H1 (cell line): ENCODE measurements around the gene FAM181A. TPM values are rescaled to one million over a fixed set of nuclear protein-coding genes. Genes with fewer than 3 reads are reported as not detected.

Experiments
- CTCF ChIA-PET: fragments of 300-600 bp; sonication (Branson Sonifier 250); formaldehyde crosslinking; loops from one replicate; lab custom pipeline; 2021; ENCODE audit not compliant: partially characterized antibody; lab: Charles Lee
- POLR2A ChIA-PET: fragments of 300-600 bp; sonication (Branson Sonifier 250); formaldehyde crosslinking; loops from one replicate; lab custom pipeline; 2021; ENCODE audit warnings: inconsistent platforms; ENCODE audit not compliant: partially characterized antibody; lab: Charles Lee
- DNase-seq, 2 experiments: peaks; one replicate each; pipeline versions ENCODE4 v3.0.0 to v3.0.0-alpha.2; 2010 to 2022; ENCODE audit warnings: low spot score in 2 of 2, low read depth in 1 of 2, mixed read lengths in 1 of 2
- FAIRE-seq: peaks from 2 replicates; lab custom pipeline; 2011; peaks lifted over from hg19 to GRCh38; lab: Jason Lieb, UNC
- H2AFZ ChIP-seq: 2 replicates; pipeline ENCODE4 v1.8.1; 2012; ENCODE audit warnings: low read length, inconsistent platforms
- H2AK5ac ChIP-seq: 2 replicates; pipeline ENCODE4 v1.6.1; 2013; ENCODE audit warnings: low read depth, low read length
- H2BK120ac ChIP-seq: replicated peaks from 2 replicates; pipeline ENCODE3; 2013; ENCODE audit warnings: low read depth, low read length, inconsistent platforms
- H2BK12ac ChIP-seq: 2 replicates; pipeline ENCODE4 v1.6.1; 2013; ENCODE audit warnings: low read depth, low read length
- H2BK15ac ChIP-seq: 2 replicates; pipeline ENCODE4 v1.6.1; 2013; ENCODE audit warnings: low read length
- H2BK20ac ChIP-seq: 2 replicates; pipeline ENCODE4 v1.6.1; 2013; ENCODE audit warnings: low read length
- H2BK5ac ChIP-seq: 2 replicates; pipeline ENCODE4 v1.6.1; 2013; ENCODE audit warnings: low read depth, low read length
- H3K14ac ChIP-seq: 2 replicates; pipeline ENCODE4 v1.6.1; 2013; ENCODE audit warnings: inconsistent platforms; ENCODE audit not compliant: insufficient read length
- H3K18ac ChIP-seq: 2 replicates; pipeline ENCODE4 v1.6.1; 2013; ENCODE audit warnings: low read length; ENCODE audit errors: extremely low read depth
- H3K23ac ChIP-seq: 2 replicates; pipeline ENCODE4 v1.6.1; 2013; ENCODE audit warnings: inconsistent platforms; ENCODE audit not compliant: insufficient read length
- H3K23me2 ChIP-seq: 2 replicates; pipeline ENCODE4 v1.6.1; 2013; ENCODE audit warnings: low read depth, low read length
- H3K27ac ChIP-seq: 2 replicates; pipeline ENCODE4 v1.6.1; 2011; ENCODE audit warnings: low read depth, low read length, inconsistent platforms
- H3K27me3 ChIP-seq, 4 experiments: replicated peaks in 1 of 4; 1 replicate in 1 of 4; 2 replicates in 3 of 4; pipeline versions ENCODE4 v1.6.1 to v1.8.1; 2011 to 2013; ENCODE audit warnings: low read length in 3 of 4, mild to moderate bottlenecking in 3 of 4, inconsistent platforms in 2 of 4, mixed read lengths in 2 of 4, moderate library complexity in 1 of 4; ENCODE audit not compliant: control insufficient read depth in 3 of 4, insufficient read depth in 3 of 4; ENCODE audit errors: extremely low read depth in 1 of 4
- H3K36me3 ChIP-seq, 4 experiments: 2 replicates each; pipeline versions ENCODE4 v1.6.1 to v1.8.1; 2011 to 2013; ENCODE audit warnings: mild to moderate bottlenecking in 4 of 4, low read length in 3 of 4, moderate library complexity in 2 of 4, control low read depth in 1 of 4, inconsistent platforms in 1 of 4; ENCODE audit not compliant: insufficient read depth in 4 of 4, control insufficient read depth in 2 of 4
- H3K4ac ChIP-seq: replicated peaks from 2 replicates; pipeline ENCODE3; 2013; ENCODE audit warnings: low read length, low read depth, mixed read lengths, inconsistent platforms; ENCODE audit not compliant: insufficient read length
- H3K4me1 ChIP-seq, 4 experiments: replicated peaks in 1 of 4; 1 replicate in 1 of 4; 2 replicates in 3 of 4; pipeline versions ENCODE4 v1.6.1 to v1.8.1; 2011 to 2013; ENCODE audit warnings: low read length in 3 of 4, inconsistent platforms in 2 of 4, mixed read lengths in 1 of 4; ENCODE audit not compliant: insufficient read depth in 4 of 4, control insufficient read depth in 3 of 4
- H3K4me2 ChIP-seq, 2 experiments: 2 replicates each; pipeline versions ENCODE4 v1.6.1 to v1.8.1; 2011 to 2013; ENCODE audit warnings: low read depth in 2 of 2, low read length in 2 of 2, control low read depth in 1 of 2, inconsistent platforms in 1 of 2, mild to moderate bottlenecking in 1 of 2; ENCODE audit not compliant: insufficient read depth in 1 of 2
- H3K4me3 ChIP-seq, 4 experiments: fragments of 200-600, 300-600 bp in 1 of 4; sonication (generic), shearing (Covaris generic), sonication (Bioruptor Twin) in 1 of 4; 2 replicates each; pipeline versions ENCODE4 v1.5.1 to v1.8.1; 2011 to 2016; ENCODE audit warnings: low read length in 4 of 4, low read depth in 3 of 4, control low read depth in 2 of 4, inconsistent platforms in 2 of 4, mild to moderate bottlenecking in 2 of 4, mixed read lengths in 1 of 4, moderate library complexity in 1 of 4; ENCODE audit not compliant: insufficient read depth in 2 of 4; ENCODE audit errors: extremely low read depth in 1 of 4
- H3K56ac ChIP-seq: replicated peaks from 2 replicates; pipeline ENCODE3; 2013; ENCODE audit warnings: low read depth, mild to moderate bottlenecking, mixed read lengths, low read length, inconsistent platforms; ENCODE audit not compliant: insufficient read length
- H3K79me1 ChIP-seq: 2 replicates; pipeline ENCODE4 v1.6.1; 2013; ENCODE audit warnings: low read depth, low read length, control low read depth
- H3K79me2 ChIP-seq, 2 experiments: 2 replicates each; pipeline versions ENCODE4 v1.6.1 to v1.8.1; 2012 to 2013; ENCODE audit warnings: low read length in 2 of 2, mild to moderate bottlenecking in 2 of 2, inconsistent platforms in 1 of 2; ENCODE audit not compliant: insufficient read depth in 2 of 2, control insufficient read depth in 1 of 2
- H3K9ac ChIP-seq, 4 experiments: replicated peaks in 1 of 4; 1 replicate in 1 of 4; 2 replicates in 3 of 4; pipeline versions ENCODE4 v1.6.1 to v1.8.1; 2011 to 2013; ENCODE audit warnings: low read depth in 3 of 4, low read length in 3 of 4, control low read depth in 2 of 4, mild to moderate bottlenecking in 2 of 4, moderate library complexity in 2 of 4, inconsistent platforms in 1 of 4; ENCODE audit errors: extremely low read depth in 1 of 4
- H3K9me3 ChIP-seq, 2 experiments: 2 replicates each; pipeline versions ENCODE4 v1.6.1 to v1.8.1; 2012 to 2013; ENCODE audit warnings: mild to moderate bottlenecking in 2 of 2, moderate library complexity in 2 of 2, control low read depth in 1 of 2, inconsistent platforms in 1 of 2, low read depth in 1 of 2, low read length in 1 of 2, mixed read lengths in 1 of 2; ENCODE audit not compliant: insufficient read depth in 2 of 2
- H4K20me1 ChIP-seq, 2 experiments: replicated peaks in 1 of 2; 2 replicates each; pipeline versions ENCODE3 to v1.8.1; 2011 to 2013; ENCODE audit warnings: inconsistent platforms in 2 of 2, low read length in 2 of 2, mild to moderate bottlenecking in 1 of 2; ENCODE audit not compliant: insufficient read depth in 2 of 2, control insufficient read depth in 1 of 2
- H4K5ac ChIP-seq: 2 replicates; pipeline ENCODE4 v1.6.1; 2013; ENCODE audit warnings: low read length, low read depth, mixed read lengths, inconsistent platforms; ENCODE audit not compliant: insufficient read length
- H4K8ac ChIP-seq: 2 replicates; pipeline ENCODE4 v1.8.0; 2013; ENCODE audit warnings: mild to moderate bottlenecking, moderate library complexity, low read length, inconsistent platforms; ENCODE audit not compliant: insufficient read depth; ENCODE audit errors: extremely low read depth
- H4K91ac ChIP-seq: replicated peaks from 2 replicates; pipeline ENCODE3; 2013; ENCODE audit warnings: low read length, mixed read lengths, inconsistent platforms; ENCODE audit not compliant: insufficient read length
- BRCA1 ChIP-seq: IDR thresholded peaks from 2 replicates; pipeline ENCODE4 v1.6.1; 2012; ENCODE audit warnings: low read depth, low read length, improper control_type of control experiment
- CBX8 ChIP-seq: fragments of 300-800, 300-1000 bp; sonication (generic); IDR thresholded peaks from 2 replicates; pipeline ENCODE4 v1.7.1; 2016; ENCODE audit warnings: low read depth, low read length, borderline replicate concordance
- CHD1 ChIP-seq: IDR thresholded peaks from 2 replicates; pipeline ENCODE4 v1.6.1; 2012; ENCODE audit warnings: low read depth, low read length, improper control_type of control experiment
- CHD2 ChIP-seq: IDR thresholded peaks from 2 replicates; pipeline ENCODE4 v1.6.1; 2012; ENCODE audit warnings: low read length, improper control_type of control experiment
- KDM4A ChIP-seq: IDR thresholded peaks from one replicate; pipeline ENCODE4 v1.7.1; 2012; ENCODE audit warnings: low read depth, mild to moderate bottlenecking, moderate library complexity, low read length, inconsistent platforms; ENCODE audit not compliant: severe bottlenecking
- KDM5A ChIP-seq: fragments of 200-600 bp; IDR thresholded peaks from 2 replicates; pipeline ENCODE4 v1.7.1; 2012; ENCODE audit warnings: mild to moderate bottlenecking, low read length, inconsistent platforms, mixed read lengths
- MAFK ChIP-seq: IDR thresholded peaks from 2 replicates; pipeline ENCODE4 v1.6.1; 2012; ENCODE audit warnings: low read depth, mild to moderate bottlenecking, improper control_type of control experiment, low read length
- POLR2AphosphoS5 ChIP-seq: IDR thresholded peaks from 2 replicates; pipeline ENCODE4 v1.6.1; 2011; ENCODE audit warnings: low read depth, low read length
- POU5F1 ChIP-seq: IDR thresholded peaks from 2 replicates; pipeline ENCODE4 v1.6.1; 2011; ENCODE audit warnings: low read depth, mild to moderate bottlenecking, low read length, moderate library complexity
- RNF2 ChIP-seq: fragments of 200-900, 300-1000 bp; sonication (generic); IDR thresholded peaks from 2 replicates; pipeline ENCODE4 v1.7.1; 2016; ENCODE audit warnings: borderline replicate concordance, low read depth, mild to moderate bottlenecking, antibody characterized with exemption, low read length; ENCODE audit not compliant: poor library complexity, severe bottlenecking; ENCODE audit errors: missing control alignments
- RXRA ChIP-seq: IDR thresholded peaks from 2 replicates; pipeline ENCODE4 v1.6.1; 2011; ENCODE audit warnings: low read depth, mild to moderate bottlenecking, low read length, moderate library complexity; ENCODE audit not compliant: insufficient read depth
- USF2 ChIP-seq: IDR thresholded peaks from 2 replicates; pipeline ENCODE4 v1.6.1; 2011; ENCODE audit warnings: low read length, improper control_type of control experiment
- WGBS, 2 experiments: shearing (Covaris generic) in 1 of 2; methylation state at CpG; one replicate each; pipeline versions ENCODE4 v1.1.6 to v1.1.7; 2013 to 2015; ENCODE audit warnings: low lambda C conversion rate in 2 of 2, mixed read lengths in 2 of 2, inconsistent platforms in 1 of 2, low coverage in 1 of 2, missing lambda C conversion rate in 1 of 2; ENCODE audit not compliant: insufficient replicate concordance in 2 of 2, insufficient coverage in 1 of 2, insufficient read length in 1 of 2; ENCODE audit errors: extremely low coverage in 1 of 2, missing lambda C conversion rate in 1 of 2; 5-methylcytosine and 5-hydroxymethylcytosine counted together
- polyA plus RNA-seq, 7 experiments: library from polyadenylated mRNA; depleted of rRNA in 3 of 7; stranded (reverse) in 5 of 7; unstranded in 2 of 7; fragments of >200 nt in 5 of 7; fragments of 200-250 nt in 2 of 7; gene quantifications; 1 replicate in 5 of 7; 2 replicates in 1 of 7; 4 replicates in 1 of 7; pipeline versions ENCODE4 v1.2.1 to v1.2.3, GENCODE V29; 2011 to 2013; ENCODE audit warnings: missing spikeins in 2 of 7, mixed read lengths in 2 of 7
- total RNA-seq: library from RNA; stranded (reverse); fragmentation: NEBNext Ultra II Directional; extraction: Animal tissue kit (Norgen Biotek cat#: 25700); gene quantifications from 2 replicates; pipeline ENCODE4 v1.2.1, GENCODE V29; 2021

The FAM181A gene
- total and polyA plus RNA-seq, 2 of the 8 experiments (the other 6 are each of a cell fraction or from before 2014, with no cell fraction given) = not detected

DNA sequence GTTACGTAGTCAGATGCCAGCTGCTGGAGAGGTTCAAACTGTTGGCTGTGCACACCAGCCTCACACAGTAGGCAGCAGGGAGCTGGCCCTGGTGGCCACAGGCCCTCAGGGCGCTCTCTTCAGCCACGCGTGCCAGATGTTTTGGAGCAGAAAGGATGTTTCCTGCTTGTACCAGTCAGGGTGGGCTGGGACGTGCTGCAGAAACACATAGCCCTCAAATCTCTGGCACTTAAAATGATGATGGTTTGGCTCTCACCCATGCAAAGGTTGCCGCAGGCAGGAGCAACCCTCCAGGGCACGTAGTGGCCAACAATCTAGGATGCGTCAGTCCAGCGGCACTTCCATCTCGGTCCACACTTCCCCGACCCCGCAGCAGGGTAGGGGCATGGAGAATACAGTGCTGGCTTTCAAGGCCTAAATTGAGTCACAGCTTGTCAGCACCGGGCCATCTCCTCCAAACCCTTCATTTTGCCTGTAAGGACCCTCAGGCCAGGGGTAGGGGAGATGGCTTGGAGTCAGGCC lies 1.7 kb upstream of the FAM181A start:
- no peak overlapping the region for H3K4ac ChIP-seq
- H2AFZ ChIP-seq = no peak overlapping the region
- H3K9me3 ChIP-seq = no peaks in the 10 kb centered on the region
- WGBS, 2 experiments = 91% methylated on average over 11 of the region's 13 CpGs; no CpG with 5 or more reads in 1 of the 2 experiments
- H2BK12ac ChIP-seq = no peak overlapping the region
- no peak overlapping the region for H2BK20ac ChIP-seq
- H3K79me2 ChIP-seq = no peaks in the 10 kb centered on the region
- H3K4me3 ChIP-seq = no peak overlapping the region
- no peak overlapping the region for H2BK5ac ChIP-seq
- H3K9ac ChIP-seq = no peak overlapping the region
- H2BK15ac ChIP-seq = no peak overlapping the region
- TF ChIP-seq BRCA1 (no peak), CHD1 (no peak), KDM5A (no peak), POU5F1 (no peak), MAFK (no peak), CBX8 (no peak), USF2 (no peak), KDM4A (no peak), RNF2 (no peak), CHD2 (no peak), RXRA (no peak), POLR2AphosphoS5 (no peak)
- DNase-seq (no peak), FAIRE-seq (no peak)
- H3K79me1 ChIP-seq = no peaks in the 10 kb centered on the region
- no peak overlapping the region for H3K18ac ChIP-seq
- no peak overlapping the region for H4K5ac ChIP-seq
- no peak overlapping the region for H3K14ac ChIP-seq
- H3K56ac ChIP-seq = no peak overlapping the region
- H4K8ac ChIP-seq = peak overlapping the region; percentile 16; the same call in 1 of the 2 replicates
- H2BK120ac ChIP-seq = no peak overlapping the region
- H3K23ac ChIP-seq = no peak overlapping the region
- CTCF ChIA-PET = interaction anchor here (0.8 to 3.3 kb wide), 5 partner anchors 11 to 77 kb away, joined by 3 to 23 read pairs (median 12); no protein-coding TSS in a partner anchor
- POLR2A ChIA-PET = no interaction called here
- no peak overlapping the region for H4K91ac ChIP-seq
- H3K27me3 ChIP-seq = no peaks in the 10 kb centered on the region
- no peaks in the 10 kb centered on the region for H3K36me3 ChIP-seq
- no peaks in the 10 kb centered on the region for H4K20me1 ChIP-seq
- H2AK5ac ChIP-seq = no peak overlapping the region
- H3K4me1 ChIP-seq = peaks cover 0 to 5% (median 0%) of the 10 kb centered on the region in 4 experiments; a peak in 1 of 7 replicates
- H3K27ac ChIP-seq = no peak overlapping the region
- no peaks in the 10 kb centered on the region for H3K23me2 ChIP-seq
- H3K4me2 ChIP-seq = no peak overlapping the region
